Testis (tissue), 3 donors: ENCODE data around the gene TMEM106A. TPM values are rescaled to one million over a fixed set of nuclear protein-coding genes. Genes with fewer than 3 reads are reported as not detected.
"Not testable (repeated sequence)": the region's sequence is repeated elsewhere in the genome, so short reads cannot be mapped to it uniquely, and the experiment has no call there.

Source experiments
- DNase-seq: peaks from one replicate; pipeline ENCODE4 v3.0.0-alpha.2; 2019
- H3K27ac ChIP-seq, 2 donors: fragments of 200-600 bp; sonication (generic); one replicate each; pipeline ENCODE4 v1.5.1; 2019
- H3K27me3 ChIP-seq: fragments of 200-600 bp; sonication (generic); one replicate; pipeline ENCODE4 v1.5.1; 2019
- H3K36me3 ChIP-seq: fragments of 200-600 bp; sonication (generic); one replicate; pipeline ENCODE4 v1.5.1; 2017; ENCODE audit warnings: low read depth; ENCODE audit errors: missing control alignments
- H3K4me1 ChIP-seq: fragments of 200-600 bp; sonication (generic); one replicate; pipeline ENCODE4 v1.5.1; 2019
- H3K4me3 ChIP-seq, 2 donors: fragments of 200-600 bp; sonication (generic); one replicate each; pipeline ENCODE4 v1.5.1; 2017 to 2019
- H3K9me3 ChIP-seq: fragments of 200-600 bp; sonication (generic); one replicate; pipeline ENCODE4 v1.5.1; 2017
- CTCF ChIP-seq, 3 experiments: fragments of 450-650 bp in 2 of 3; fragments of 200-600 bp in 1 of 3; sonication (generic) in 1 of 3; IDR thresholded peaks; one replicate each; pipeline ENCODE4 v1.5.1; 2016 to 2019; ENCODE audit warnings: antibody characterized with exemption in 3 of 3, mild to moderate bottlenecking in 2 of 3, moderate library complexity in 1 of 3
- POLR2A ChIP-seq: fragments of 450-650 bp; IDR thresholded peaks from one replicate; pipeline ENCODE4 v1.6.1; 2017; ENCODE audit warnings: antibody characterized with exemption, mild to moderate bottlenecking, moderate library complexity
- WGBS, 2 donors: methylation state at CpG; one replicate each; pipeline ENCODE4 v1.1.5; 2018; 5-methylcytosine and 5-hydroxymethylcytosine counted together
- intact Hi-C: fragments of 100-400 bp; cut with DNase I; formaldehyde crosslinking; loops from one replicate; pipeline ENCODE4 v1.15.1; 2023; ENCODE audit warnings: low total_unique reads
- polyA plus RNA-seq: library from polyadenylated mRNA; stranded (reverse); fragments of 350-450 nt; fragmentation: Illumina TruSeq; extraction: RNeasy Lipid Tissue Mini Kit (QIAGEN cat#74804); gene quantifications from one replicate; pipeline ENCODE4 v1.2.3, GENCODE V29; 2014; ENCODE audit warnings: low read depth, low replicate concordance; ENCODE audit not compliant: insufficient read depth
- total RNA-seq, 2 donors: library from RNA; depleted of rRNA; stranded (reverse); fragments of >200 nt; gene quantifications; one replicate each; pipeline ENCODE4 v1.2.3, GENCODE V29; 2016

The TMEM106A gene
- total and polyA plus RNA-seq, 3 donors from 2014 or later, result 8.4 to 11.8 (median 8.7) TPM

GRCh38 chr17:43219746-43220380, 8.2 kb downstream of the TMEM106A start:
- peaks cover 5% of the 10 kb centered on the region for H3K4me1 ChIP-seq
- no peak for DNase-seq
- H3K27me3 ChIP-seq, result no peaks in the 10 kb centered on the region
- H3K4me3 ChIP-seq, result no peak overlapping the region
- whole genome bisulfite sequencing, 2 donors, result 68 to 83% methylated on average over 8 of the region's 8 CpGs
- no peak for TF ChIP-seq POLR2A
- TF ChIP-seq CTCF (IDR thresholded peaks at IDR 0.05), result no peak
- intact Hi-C loops, result no loop called here
- H3K9me3 ChIP-seq, result no peaks in the 10 kb centered on the region
- no peaks in the 10 kb centered on the region for H3K36me3 ChIP-seq
- H3K27ac ChIP-seq, result no peak overlapping the region

- Histone ChIP-seq H3K4me1 (peaks cover 5% of the 10 kb centered on the region), H3K4me3 (no peak overlapping the region), H3K27me3 (no peaks in the 10 kb centered on the region), H3K36me3 (no peaks in the 10 kb centered on the region), H3K27ac (no peak overlapping the region), H3K9me3 (no peaks in the 10 kb centered on the region)
- intact Hi-C loops, result no loop called here
- WGBS, 2 donors, result 87 to 89% methylated on average over 8 to 9 of the region's 9 CpGs
- TF ChIP-seq CTCF (IDR thresholded peaks at IDR 0.05) (no peak), POLR2A (no peak)
- no peak for DNase-seq
These were observed 8.9 kb downstream of the TMEM106A start for GRCh38 chr17:43220511-43221125.

GRCh38 chr17:43224146-43224705, 12.6 kb downstream of the TMEM106A start:
- H3K4me1 ChIP-seq, result no peaks in the 10 kb centered on the region
- no peak for TF ChIP-seq CTCF (IDR thresholded peaks at IDR 0.05)
- no peak for TF ChIP-seq POLR2A
- 96 to 99% methylated on average over 7 of the region's 7 CpGs for WGBS, 2 donors
- no peak overlapping the region for H3K4me3 ChIP-seq
- H3K27ac ChIP-seq, result no peak overlapping the region
- intact Hi-C loops, result no loop called here
- no peaks in the 10 kb centered on the region for H3K27me3 ChIP-seq
- H3K9me3 ChIP-seq, result no peaks in the 10 kb centered on the region
- H3K36me3 ChIP-seq, result no peaks in the 10 kb centered on the region
- DNase-seq, result no peak

- intact Hi-C loops, result no loop called here
- no peak overlapping the region for H3K27ac ChIP-seq
- TF ChIP-seq POLR2A (no peak), CTCF (IDR thresholded peaks at IDR 0.05) (no peak)
- no peaks in the 10 kb centered on the region for H3K4me1 ChIP-seq
- H3K9me3 ChIP-seq, result no peaks in the 10 kb centered on the region
- H3K27me3 ChIP-seq, result no peaks in the 10 kb centered on the region
- H3K4me3 ChIP-seq, result no peak overlapping the region
- WGBS, 2 donors, result 95 to 96% methylated on average over 7 of the region's 7 CpGs
- no peak for DNase-seq
- H3K36me3 ChIP-seq, result no peaks in the 10 kb centered on the region
These were observed 14.7 kb downstream of the TMEM106A start for GRCh38 chr17:43226393-43226792.

- H3K36me3 ChIP-seq, H3K27ac ChIP-seq, intact Hi-C loops, H3K27me3 ChIP-seq, H3K4me3 ChIP-seq, H3K4me1 ChIP-seq, H3K9me3 ChIP-seq, DNase-seq: not testable (repeated sequence)
- WGBS, 2 donors, result no CpG with 5 or more reads among the region's 7 CpGs
These were observed 16.5 kb downstream of the TMEM106A start, which contains the start of gene CCDC200 for GRCh38 chr17:43228020-43228782. TSS of gene CCDC200 (minus strand) at chr17:43228623. CDS start at chr17:43228554, 69 bp downstream.

- H3K27ac ChIP-seq, H3K9me3 ChIP-seq, H3K36me3 ChIP-seq, intact Hi-C loops, H3K4me3 ChIP-seq, H3K4me1 ChIP-seq, H3K27me3 ChIP-seq: not testable (repeated sequence)
- DNase-seq, result peak; percentile 15
- 60 to 67% methylated on average over 10 to 25 of the region's 40 CpGs for WGBS, 2 donors
These were observed 19.7 kb downstream of the TMEM106A start for GRCh38 chr17:43231205-43232020.
